Measurements from ENCODE around the gene CTNNA3. TPM values are rescaled to one million over a fixed set of nuclear protein-coding genes. Genes with fewer than 3 reads are reported as not detected.

The CTNNA3 gene
- total RNA-seq, 1 experiment from 2014 or later: 0.32 TPM

DNA sequence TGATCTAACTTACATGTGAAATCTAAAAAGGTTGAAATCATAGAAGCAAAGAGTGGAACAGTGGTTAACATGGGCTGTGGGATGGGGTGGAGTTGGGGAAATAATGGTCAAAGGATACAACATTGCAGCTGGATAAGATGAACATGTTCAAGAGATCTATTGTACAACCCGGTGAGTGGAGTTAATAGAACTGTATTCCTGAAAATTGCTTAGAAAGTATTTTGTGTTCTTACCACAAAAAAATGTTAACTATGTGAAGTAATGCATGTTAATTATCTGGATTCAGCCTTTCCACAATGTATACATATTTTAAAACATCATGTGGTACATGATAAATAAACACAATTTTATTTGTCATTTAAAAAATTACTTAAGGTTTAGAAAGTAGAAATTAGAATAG, 1041.1 kb downstream of the CTNNA3 start:
- POLR2A ChIA-PET: no interaction called here
- DNase-seq (ENCODE audit: low read depth, low spot score) (no peak), ATAC-seq (no peak)
- no peaks in the 10 kb centered on the region for H3K36me3 ChIP-seq (ENCODE audit: control insufficient read depth in 1 of 2, insufficient read depth in 2 of 2, low read length in 2 of 2)
- CTCF ChIA-PET: no interaction called here
- H3K9me2 ChIP-seq (ENCODE audit: insufficient read depth): no peaks in the 10 kb centered on the region
- RAD21 ChIA-PET (ENCODE audit: low non-redundant PET in 1 of 2, low total read pairs in 2 of 2, uncharacterized antibody in 2 of 2, unreplicated experiment in 2 of 2): no interaction called here
- no peaks in the 10 kb centered on the region for H3K79me2 ChIP-seq (ENCODE audit: insufficient read depth, low read length)
- no peak overlapping the region for H3K9ac ChIP-seq (ENCODE audit: low read length)
- TF ChIP-seq ELF1 (IDR thresholded peaks at IDR 0.05; ENCODE audit: borderline replicate concordance, low read depth): no peak
- TF ChIP-seq, protein P1, sequence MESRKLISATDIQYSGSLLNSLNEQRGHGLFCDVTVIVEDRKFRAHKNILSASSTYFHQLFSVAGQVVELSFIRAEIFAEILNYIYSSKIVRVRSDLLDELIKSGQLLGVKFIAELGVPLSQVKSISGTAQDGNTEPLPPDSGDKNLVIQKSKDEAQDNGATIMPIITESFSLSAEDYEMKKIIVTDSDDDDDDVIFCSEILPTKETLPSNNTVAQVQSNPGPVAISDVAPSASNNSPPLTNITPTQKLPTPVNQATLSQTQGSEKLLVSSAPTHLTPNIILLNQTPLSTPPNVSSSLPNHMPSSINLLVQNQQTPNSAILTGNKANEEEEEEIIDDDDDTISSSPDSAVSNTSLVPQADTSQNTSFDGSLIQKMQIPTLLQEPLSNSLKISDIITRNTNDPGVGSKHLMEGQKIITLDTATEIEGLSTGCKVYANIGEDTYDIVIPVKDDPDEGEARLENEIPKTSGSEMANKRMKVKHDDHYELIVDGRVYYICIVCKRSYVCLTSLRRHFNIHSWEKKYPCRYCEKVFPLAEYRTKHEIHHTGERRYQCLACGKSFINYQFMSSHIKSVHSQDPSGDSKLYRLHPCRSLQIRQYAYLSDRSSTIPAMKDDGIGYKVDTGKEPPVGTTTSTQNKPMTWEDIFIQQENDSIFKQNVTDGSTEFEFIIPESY (IDR thresholded peaks at IDR 0.05; ENCODE audit: extremely low read depth, insufficient replicate concordance, low read length): no peak
- no peak overlapping the region for H3K27ac ChIP-seq (ENCODE audit: low read depth, low read length)
- H3K4me1 ChIP-seq (ENCODE audit: control insufficient read depth in 1 of 2, insufficient read depth in 2 of 2, low read length in 2 of 2): no peaks in the 10 kb centered on the region
- H2AFZ ChIP-seq (ENCODE audit: low read depth, low read length, poor library complexity, severe bottlenecking): no peak overlapping the region
- no peaks in the 10 kb centered on the region for H4K20me1 ChIP-seq (ENCODE audit: insufficient read depth)
- no peak overlapping the region for H3K4me2 ChIP-seq (ENCODE audit: low read length)
- peaks cover 0 to 4% of the 10 kb centered on the region in 2 experiments; a peak in 2 of 4 replicates for H3K9me3 ChIP-seq (ENCODE audit: control insufficient read depth in 1 of 2, insufficient read depth in 1 of 2, low read depth in 1 of 2, low read length in 2 of 2)
- no TSS peak for BruUV-seq (replicated peaks)
- H3K27me3 ChIP-seq (ENCODE audit: insufficient read depth, low read length): no peaks in the 10 kb centered on the region
- intact Hi-C loops (cut with micrococcal nuclease): no loop called here
- no peak overlapping the region for H3K4me3 ChIP-seq (replicated peaks in 1 of 2; ENCODE audit: low read depth in 1 of 2, low read length in 2 of 2)

DNA sequence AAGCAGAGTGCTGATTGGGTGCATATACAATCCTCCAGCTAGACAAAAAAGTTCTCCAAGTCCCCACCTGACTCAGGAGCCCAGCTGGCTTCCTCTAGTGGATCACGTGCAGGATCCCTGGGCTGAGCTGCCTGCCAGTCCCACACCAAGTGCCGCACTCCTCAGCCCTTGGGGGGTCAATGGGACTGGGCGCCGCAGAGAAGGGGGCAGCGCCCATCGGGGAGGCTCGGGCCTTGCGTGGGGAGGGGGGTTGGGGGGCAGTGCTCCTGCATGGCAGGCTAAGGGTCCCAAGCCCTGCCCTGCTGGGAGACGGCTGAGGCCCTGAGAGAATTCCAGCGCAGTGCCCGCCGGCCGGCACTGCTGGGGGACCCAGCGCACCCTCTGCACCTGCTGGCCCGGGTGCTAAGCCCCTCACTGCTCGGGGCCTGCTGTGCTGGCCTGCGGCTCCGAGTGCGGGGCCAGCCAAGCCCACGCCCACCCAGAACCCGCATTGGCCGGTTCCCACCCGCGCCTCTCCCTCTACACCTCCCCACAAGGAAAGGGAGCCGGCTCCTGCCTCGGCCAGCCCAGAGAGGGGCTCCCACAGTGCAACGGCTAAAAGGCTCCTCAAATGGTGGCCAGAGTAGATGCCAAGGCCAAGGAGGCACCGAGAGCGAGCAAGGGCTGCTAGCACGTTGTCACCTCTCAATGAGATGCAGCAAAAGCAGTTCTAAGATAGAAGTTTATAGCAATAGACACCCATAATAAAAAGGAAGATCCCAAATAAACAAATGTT, 1044.5 kb downstream of the CTNNA3 start:
- no peaks in the 10 kb centered on the region for H3K27me3 ChIP-seq (ENCODE audit: insufficient read depth, low read length)
- H3K27ac ChIP-seq (ENCODE audit: low read depth, low read length): no peak overlapping the region
- H3K36me3 ChIP-seq (ENCODE audit: control insufficient read depth in 1 of 2, insufficient read depth in 2 of 2, low read length in 2 of 2): no peaks in the 10 kb centered on the region
- no peak overlapping the region for H2AFZ ChIP-seq (ENCODE audit: low read depth, low read length, poor library complexity, severe bottlenecking)
- BruUV-seq (replicated peaks): no TSS peak
- no peak for ATAC-seq
- intact Hi-C loops (cut with micrococcal nuclease): no loop called here
- no peaks in the 10 kb centered on the region for H3K79me2 ChIP-seq (ENCODE audit: insufficient read depth, low read length)
- H3K4me3 ChIP-seq (replicated peaks in 1 of 2; ENCODE audit: low read depth in 1 of 2, low read length in 2 of 2): no peak overlapping the region
- H3K4me1 ChIP-seq (ENCODE audit: control insufficient read depth in 1 of 2, insufficient read depth in 2 of 2, low read length in 2 of 2): no peaks in the 10 kb centered on the region
- H3K4me2 ChIP-seq (ENCODE audit: low read length): no peak overlapping the region
- ChIA-PET RAD21 (ENCODE audit: low non-redundant PET in 1 of 2, low total read pairs in 2 of 2, uncharacterized antibody in 2 of 2, unreplicated experiment in 2 of 2) (no interaction called here), CTCF (no interaction called here), POLR2A (no interaction called here)
- DNase-seq (ENCODE audit: low read depth, low spot score): no peak
- H3K9me3 ChIP-seq (ENCODE audit: control insufficient read depth in 1 of 2, insufficient read depth in 1 of 2, low read depth in 1 of 2, low read length in 2 of 2): peaks cover 0 to 4% of the 10 kb centered on the region in 2 experiments; a peak in 2 of 4 replicates
- H4K20me1 ChIP-seq (ENCODE audit: insufficient read depth): no peaks in the 10 kb centered on the region
- no peaks in the 10 kb centered on the region for H3K9me2 ChIP-seq (ENCODE audit: insufficient read depth)
- no peak overlapping the region for H3K9ac ChIP-seq (ENCODE audit: low read length)
- TF ChIP-seq EZH2 (IDR thresholded peaks at IDR 0.05) (no peak), ZNF274 (IDR thresholded peaks at IDR 0.05; ENCODE audit: low read depth, low read length) (no peak), FOSL1 (IDR thresholded peaks at IDR 0.05; ENCODE audit: low read depth) (no peak), TCF7L2 (IDR thresholded peaks at IDR 0.05; ENCODE audit: borderline replicate concordance, extremely low read depth, insufficient read depth, insufficient read length) (no peak), ZFX (IDR thresholded peaks at IDR 0.05) (no peak), YY1 (IDR thresholded peaks at IDR 0.05; ENCODE audit: extremely low read depth, insufficient replicate concordance, low read depth, low read length) (no peak), SRF (IDR thresholded peaks at IDR 0.05; ENCODE audit: low read depth) (no peak), EZH2phosphoT487 (IDR thresholded peaks at IDR 0.05; ENCODE audit: borderline replicate concordance) (no peak), CBX3 (IDR thresholded peaks at IDR 0.05; ENCODE audit: low read depth) (no peak), POLR2AphosphoS5 (IDR thresholded peaks at IDR 0.05; ENCODE audit: low read depth, low read length) (no peak), SP1 (IDR thresholded peaks at IDR 0.05; ENCODE audit: low read depth) (no peak), EGR1 (IDR thresholded peaks at IDR 0.05; ENCODE audit: low read depth) (no peak)
- TF ChIP-seq, protein P2, sequence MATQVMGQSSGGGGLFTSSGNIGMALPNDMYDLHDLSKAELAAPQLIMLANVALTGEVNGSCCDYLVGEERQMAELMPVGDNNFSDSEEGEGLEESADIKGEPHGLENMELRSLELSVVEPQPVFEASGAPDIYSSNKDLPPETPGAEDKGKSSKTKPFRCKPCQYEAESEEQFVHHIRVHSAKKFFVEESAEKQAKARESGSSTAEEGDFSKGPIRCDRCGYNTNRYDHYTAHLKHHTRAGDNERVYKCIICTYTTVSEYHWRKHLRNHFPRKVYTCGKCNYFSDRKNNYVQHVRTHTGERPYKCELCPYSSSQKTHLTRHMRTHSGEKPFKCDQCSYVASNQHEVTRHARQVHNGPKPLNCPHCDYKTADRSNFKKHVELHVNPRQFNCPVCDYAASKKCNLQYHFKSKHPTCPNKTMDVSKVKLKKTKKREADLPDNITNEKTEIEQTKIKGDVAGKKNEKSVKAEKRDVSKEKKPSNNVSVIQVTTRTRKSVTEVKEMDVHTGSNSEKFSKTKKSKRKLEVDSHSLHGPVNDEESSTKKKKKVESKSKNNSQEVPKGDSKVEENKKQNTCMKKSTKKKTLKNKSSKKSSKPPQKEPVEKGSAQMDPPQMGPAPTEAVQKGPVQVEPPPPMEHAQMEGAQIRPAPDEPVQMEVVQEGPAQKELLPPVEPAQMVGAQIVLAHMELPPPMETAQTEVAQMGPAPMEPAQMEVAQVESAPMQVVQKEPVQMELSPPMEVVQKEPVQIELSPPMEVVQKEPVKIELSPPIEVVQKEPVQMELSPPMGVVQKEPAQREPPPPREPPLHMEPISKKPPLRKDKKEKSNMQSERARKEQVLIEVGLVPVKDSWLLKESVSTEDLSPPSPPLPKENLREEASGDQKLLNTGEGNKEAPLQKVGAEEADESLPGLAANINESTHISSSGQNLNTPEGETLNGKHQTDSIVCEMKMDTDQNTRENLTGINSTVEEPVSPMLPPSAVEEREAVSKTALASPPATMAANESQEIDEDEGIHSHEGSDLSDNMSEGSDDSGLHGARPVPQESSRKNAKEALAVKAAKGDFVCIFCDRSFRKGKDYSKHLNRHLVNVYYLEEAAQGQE (IDR thresholded peaks at IDR 0.05; ENCODE audit: low read depth): no peak
